H4 (cell line): ENCODE data around the gene DSG3. TPM values are rescaled to one million over a fixed set of nuclear protein-coding genes. Genes with fewer than 3 reads are reported as not detected.

Experiments
- DNase-seq: peaks from one replicate; pipeline ENCODE4 v3.0.0-alpha.2; 2015; ENCODE audit warnings: low spot score
- total RNA-seq: library from RNA; depleted of rRNA; stranded (reverse); fragments of >200 nt; shearing (Covaris generic); gene quantifications from 2 replicates; pipeline ENCODE4 v1.2.3, GENCODE V29; 2014

DSG3 gene
- total RNA-seq, 1 experiment from 2014 or later = not detected

DNA sequence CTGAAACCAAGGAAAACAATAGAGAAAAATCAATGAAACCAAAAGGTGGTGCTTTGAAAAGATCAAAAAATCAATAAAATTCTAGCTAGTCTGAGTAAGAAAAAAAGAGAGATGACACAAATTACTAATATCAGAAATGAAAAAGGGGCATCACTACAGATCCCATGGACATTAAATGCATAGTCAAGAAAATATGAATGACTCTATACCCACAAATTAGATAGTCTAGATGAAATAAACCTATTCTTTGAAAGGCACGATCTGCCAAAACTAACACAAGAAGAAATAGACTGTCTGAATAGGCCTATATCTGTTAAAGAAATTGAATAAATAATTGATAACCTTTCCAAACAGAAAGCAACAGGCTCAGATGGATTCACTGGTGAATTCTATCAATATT lies 15.2 kb upstream of the DSG3 start:
- DNase-seq = no peak

- no peak for DNase-seq
Measured at GRCh38 chr18:31436825-31437224, 10.7 kb upstream of the DSG3 start.

DNA sequence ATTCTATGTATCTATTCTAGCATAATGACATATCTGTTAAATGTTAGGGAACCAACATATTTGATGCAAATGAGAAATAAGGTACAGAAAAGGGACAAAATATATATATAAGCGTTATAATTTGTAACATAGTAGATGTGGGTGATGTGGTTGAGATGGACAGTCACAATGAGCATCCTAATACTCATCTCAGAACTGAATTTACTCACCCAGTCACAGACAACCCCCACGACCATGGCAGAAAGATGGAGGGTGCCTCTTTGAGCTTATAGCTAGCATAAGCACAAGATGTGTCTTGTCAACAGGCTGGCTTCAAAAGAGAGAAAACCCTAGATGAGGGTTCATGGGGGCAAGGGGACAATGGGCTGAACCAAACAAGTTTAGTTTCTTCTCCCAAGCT lies 9.1 kb upstream of the DSG3 start:
- no peak for DNase-seq

DNA sequence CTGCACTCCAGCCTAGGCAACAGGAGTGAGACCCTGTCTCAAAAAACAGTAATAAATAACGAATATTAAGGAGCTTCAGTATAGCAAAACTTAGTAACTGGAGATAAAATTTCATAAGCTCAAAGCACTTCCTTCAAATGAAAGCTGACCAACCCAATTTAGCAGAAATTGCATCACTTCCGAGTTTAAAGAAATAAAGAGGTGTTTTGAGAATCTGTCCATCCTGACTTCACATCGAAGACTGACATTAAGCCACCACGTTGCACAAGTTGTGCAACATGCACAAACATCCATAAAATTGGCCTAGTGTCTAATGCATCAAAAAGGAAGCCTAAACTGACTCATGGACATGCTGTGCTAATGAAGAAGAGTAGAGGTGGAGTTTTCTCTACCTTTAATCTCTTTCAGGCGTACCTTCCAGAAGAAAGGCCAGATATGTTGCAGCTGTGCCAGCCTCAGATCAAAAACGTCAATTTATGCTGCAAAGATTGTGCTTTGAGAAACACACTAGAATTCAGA lies 7.7 kb upstream of the DSG3 start:
- no peak for DNase-seq

DNA sequence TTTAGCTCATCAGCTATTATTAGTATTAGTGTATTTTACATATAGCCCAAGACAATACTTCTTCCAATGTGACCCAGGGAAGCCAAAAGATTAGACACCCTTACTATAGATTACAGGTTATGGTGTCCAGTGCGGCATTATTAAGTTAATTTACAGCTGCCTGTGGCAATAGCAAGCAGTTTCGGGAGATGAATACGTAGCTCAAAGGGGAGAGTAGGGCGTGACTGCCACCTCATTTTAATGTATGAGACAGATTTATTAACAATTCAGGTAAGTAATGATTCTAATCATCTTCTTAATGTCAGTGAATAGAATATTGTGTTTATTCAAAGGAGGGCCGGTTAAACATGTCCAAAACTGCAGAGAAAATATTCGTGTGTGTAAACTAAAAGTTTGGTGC lies 6.8 kb upstream of the DSG3 start:
- no peak for DNase-seq

GRCh38 chr18:31441493-31441892 lies 6.0 kb upstream of the DSG3 start:
- no peak for DNase-seq

- DNase-seq = no peak
Measured at GRCh38 chr18:31444142-31444541, 3.4 kb upstream of the DSG3 start.

DNA sequence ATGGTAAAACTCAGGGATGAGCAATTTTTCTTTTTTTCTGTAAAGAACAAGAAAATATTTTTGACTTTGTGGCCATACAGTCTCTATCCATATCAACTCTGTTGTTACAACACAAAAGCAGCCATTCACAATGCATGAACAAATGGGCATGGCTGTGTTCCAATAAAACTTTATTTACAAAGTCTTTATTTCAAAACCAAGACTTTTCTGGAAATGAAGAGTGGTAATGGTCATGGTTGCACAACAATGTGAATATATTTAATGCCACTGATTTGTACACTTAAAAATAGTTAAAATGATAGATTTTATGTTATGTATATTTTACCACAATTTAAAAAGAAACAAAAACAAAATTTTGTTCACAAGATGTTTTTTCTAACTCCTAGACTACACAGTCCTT lies 1.6 kb upstream of the DSG3 start:
- DNase-seq = no peak

DNA sequence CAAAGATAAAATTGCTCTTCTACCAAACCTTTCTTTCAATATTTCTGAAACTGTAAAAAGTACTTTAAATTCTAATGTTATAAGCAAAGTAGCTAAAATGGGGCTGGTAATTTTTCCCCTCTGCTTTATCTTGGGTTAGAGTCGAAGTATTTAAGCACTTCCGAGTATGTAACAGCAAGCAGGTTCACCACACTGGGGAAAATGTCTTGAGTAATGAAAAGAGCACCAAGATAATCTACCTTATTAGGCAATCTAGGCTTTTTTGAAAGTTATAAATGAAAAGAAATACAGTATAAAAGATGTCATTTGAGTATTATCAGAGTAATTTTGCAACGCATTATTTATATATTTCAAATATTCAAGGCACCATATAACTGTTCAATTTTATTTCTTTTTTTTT lies 687 bp upstream of the DSG3 start:
- DNase-seq = no peak

- no peak for DNase-seq
Measured at GRCh38 chr18:31450409-31450808, 2.9 kb downstream of the DSG3 start.

DNA sequence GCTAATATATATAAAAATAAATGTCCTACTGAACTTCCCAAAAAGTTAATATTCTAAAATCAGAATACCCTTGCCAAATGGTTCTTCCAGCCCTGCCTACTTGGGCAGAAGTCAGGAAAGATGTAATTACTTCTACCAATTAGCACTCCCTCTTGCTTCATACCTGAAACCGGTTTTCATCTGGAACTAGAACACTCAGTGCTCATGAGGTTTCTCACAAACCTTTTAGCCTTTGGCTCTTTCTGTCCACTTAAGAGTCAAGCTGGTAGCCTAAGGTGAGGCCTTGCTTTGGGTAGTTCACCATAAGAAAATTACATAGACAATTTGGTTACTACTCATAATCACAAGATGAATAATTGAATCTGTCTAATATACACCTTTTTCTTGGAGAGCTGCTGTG lies 4.1 kb downstream of the DSG3 start:
- no peak for DNase-seq

GRCh38 chr18:31454066-31454708 lies 6.6 kb downstream of the DSG3 start:
- DNase-seq = peak; percentile 52

- no peak for DNase-seq
Measured at GRCh38 chr18:31469629-31470028, 22.1 kb downstream of the DSG3 start.

GRCh38 chr18:31478688-31479087 lies 31.1 kb downstream of the DSG3 start:
- DNase-seq = no peak

- DNase-seq = no peak
Measured at GRCh38 chr18:31482051-31482450, 34.5 kb downstream of the DSG3 start.

GRCh38 chr18:31483396-31483795 lies 35.9 kb downstream of the DSG3 start:
- no peak for DNase-seq

- no peak for DNase-seq
Measured at GRCh38 chr18:31484461-31484860, 36.9 kb downstream of the DSG3 start.

DNA sequence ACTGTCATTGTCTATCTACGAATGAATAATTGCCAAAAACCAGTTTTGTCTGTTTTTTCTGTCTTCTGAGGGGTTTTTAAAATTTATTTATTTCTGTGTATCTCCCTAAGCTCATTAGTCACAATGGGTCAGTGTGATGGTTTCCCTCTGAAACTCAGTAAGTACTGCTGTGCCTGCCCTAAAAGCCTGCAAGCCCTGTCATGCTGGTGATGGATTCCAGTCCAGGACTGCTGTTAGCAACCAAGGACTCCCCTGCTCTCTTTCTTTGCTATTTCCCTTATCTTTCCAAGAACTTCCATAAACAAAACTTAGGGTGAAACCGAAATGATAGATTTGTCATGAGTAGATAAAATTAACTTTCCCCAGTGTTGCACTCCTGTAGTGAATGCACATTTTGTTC lies 38.6 kb downstream of the DSG3 start:
- DNase-seq = no peak

- DNase-seq = peak; percentile 50
Measured at GRCh38 chr18:31487246-31488015, 39.9 kb downstream of the DSG3 start.

GRCh38 chr18:31489311-31489710 lies 41.8 kb downstream of the DSG3 start:
- DNase-seq = no peak

DNA sequence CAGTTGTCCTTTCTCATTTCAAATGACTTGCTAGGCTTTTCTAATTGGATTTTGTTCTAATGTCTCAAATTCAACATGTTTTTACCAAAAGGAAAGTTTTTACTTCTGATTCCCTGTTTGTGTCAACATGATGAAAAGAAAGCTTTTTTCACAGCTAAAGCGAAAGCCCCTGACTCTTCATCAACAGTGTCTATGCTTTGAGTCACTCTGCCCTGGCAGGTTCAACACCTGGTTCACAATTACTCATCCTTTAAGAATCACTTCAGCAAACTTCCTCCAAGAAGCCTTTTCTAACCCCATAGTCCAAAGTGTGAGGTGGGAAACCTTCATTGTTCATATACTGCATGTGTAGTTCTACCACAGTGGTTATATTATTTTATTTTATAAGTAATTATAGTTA lies 42.8 kb downstream of the DSG3 start:
- DNase-seq = no peak

DNA sequence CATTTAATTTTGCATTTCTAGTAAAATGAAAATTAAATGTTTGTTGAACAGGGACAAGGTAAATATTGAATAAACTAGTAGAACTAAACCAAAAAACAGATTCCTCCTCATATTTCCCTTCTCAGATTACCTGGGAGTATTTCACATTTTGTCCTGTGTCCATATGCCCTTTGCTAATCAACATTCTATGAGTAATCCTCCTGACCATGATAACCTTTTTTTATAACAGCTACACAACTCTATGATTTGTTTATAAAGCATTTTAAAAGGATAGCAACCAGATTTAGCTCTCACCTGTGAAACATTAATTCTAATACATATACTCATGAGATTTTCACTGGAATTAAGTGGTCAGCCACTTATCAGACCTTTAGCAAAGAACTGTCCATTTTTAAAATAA lies 43.3 kb downstream of the DSG3 start:
- DNase-seq = no peak

GRCh38 chr18:31491586-31491985 lies 44.0 kb downstream of the DSG3 start:
- no peak for DNase-seq
